GM19099 (cell line): Measurements from ENCODE around the gene ZNF620.

Source experiments
- POLR2A ChIP-seq: IDR thresholded peaks from 3 replicates; pipeline ENCODE4 v1.6.1; 2011; ENCODE audit warnings: low read depth; ENCODE audit not compliant: insufficient read length; ENCODE audit errors: extremely low read depth

Gene ZNF620

GRCh38 chr3:40505599-40506462, at the start of gene ZNF620:
TSS of gene ZNF620 (plus strand) at chr3:40506039. CDS start at chr3:40506353, 314 bp downstream.
- peak; percentile 59 for TF ChIP-seq POLR2A

DNA sequence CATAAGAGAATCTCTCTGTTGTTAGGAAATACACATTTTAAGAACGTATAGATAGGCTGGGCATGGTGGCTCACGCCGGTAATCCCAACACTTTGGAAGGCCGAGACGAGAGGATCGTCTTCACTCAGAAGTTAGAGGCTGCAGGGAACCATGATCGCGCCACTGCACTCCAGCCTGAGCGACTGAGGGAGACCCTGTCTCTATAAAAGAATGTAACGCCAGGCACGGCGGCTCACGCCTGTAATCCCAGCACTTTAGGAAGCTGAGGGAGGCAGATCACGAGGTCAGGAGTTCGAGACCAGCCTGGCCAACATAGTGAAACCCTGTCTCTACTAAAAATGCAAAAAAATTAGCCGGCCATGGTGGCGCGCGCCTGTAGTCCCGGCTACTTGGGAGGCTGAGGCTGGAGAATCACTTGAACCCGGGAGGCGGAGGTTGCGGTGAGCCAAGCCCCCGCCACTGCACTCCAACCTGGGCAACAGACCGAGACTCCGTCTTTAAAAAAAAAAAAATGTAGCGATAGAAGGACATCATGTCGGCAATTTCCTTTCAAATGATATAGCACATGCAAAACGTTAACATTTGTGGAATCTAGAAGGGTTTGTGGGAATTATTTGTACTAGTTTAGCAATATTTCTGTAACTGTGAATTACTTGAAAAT, 49.4 kb upstream of the ZNF620 start:
- no peak for TF ChIP-seq POLR2A

DNA sequence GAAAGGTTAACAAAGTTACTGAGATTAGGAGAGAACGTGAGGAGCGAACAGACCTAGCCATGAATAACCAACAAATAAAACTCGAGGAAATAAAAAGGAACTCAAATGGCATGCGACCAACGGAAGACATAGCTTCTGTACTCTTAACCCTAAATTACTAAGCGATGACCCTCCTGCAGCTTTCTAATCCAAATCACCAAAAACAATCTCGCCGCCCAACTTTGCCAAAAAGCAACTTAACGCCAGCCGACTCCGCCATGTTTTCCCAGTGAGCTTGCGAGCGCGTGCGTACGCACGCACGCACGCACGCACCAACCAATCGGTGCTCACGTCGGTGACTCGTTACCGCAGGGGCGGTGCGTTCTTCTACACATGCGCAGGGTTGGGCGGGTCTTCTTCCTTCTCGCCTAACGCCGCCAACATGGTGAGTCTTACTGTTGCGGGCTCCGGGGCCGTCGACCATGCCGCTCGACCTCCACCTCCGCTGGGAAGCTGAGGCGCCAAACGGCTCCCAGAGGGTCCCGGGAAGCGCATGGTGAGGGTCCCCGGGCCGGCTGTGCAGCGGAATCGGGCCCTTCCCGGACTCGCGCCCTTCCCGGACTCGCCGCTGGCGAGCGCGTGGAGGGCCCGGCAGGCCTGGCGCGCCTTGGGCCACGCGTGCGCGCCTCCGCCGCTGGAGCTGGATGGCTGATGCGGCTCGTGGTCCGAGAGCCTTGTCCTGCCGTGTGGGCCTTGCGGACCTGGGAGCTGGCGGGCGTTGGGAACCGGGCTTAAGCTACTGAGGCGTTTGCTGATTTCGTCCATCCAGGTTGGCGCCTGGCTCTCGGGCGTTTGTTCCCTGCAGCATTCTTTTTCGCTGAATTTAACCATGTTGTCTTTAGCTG, 48.7 kb upstream of the ZNF620 start, which contains the start of gene RPL14:
Gene RPL14 (plus strand): TSS at position 400 of the 884 bp plus-strand sequence. CDS start 133 bp downstream, at position 533.
- peak; percentile 98 for TF ChIP-seq POLR2A

GRCh38 chr3:40458473-40458872, 47.4 kb upstream of the ZNF620 start:
- TF ChIP-seq POLR2A, result no peak

GRCh38 chr3:40461161-40461560, 44.7 kb upstream of the ZNF620 start:
- TF ChIP-seq POLR2A, result no peak

DNA sequence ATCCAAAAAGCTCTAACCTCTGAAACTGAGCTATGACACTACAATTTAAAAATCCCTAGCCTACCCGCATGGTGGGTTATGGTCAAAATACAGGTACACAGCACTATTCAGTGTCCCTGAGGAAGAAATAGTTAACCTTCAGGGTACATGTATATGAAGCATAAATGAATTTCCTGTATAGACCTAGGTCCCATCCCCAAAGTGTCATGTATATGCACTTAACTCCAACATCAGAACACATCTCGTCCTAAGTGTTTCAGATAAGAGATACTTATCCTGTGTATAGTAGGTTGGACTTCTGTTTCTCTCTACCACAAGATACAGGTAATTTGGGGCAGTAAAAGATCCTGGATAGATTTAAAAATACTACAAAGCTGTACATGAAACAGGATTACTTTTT, 42.3 kb upstream of the ZNF620 start:
- peak; percentile 4 for TF ChIP-seq POLR2A

DNA sequence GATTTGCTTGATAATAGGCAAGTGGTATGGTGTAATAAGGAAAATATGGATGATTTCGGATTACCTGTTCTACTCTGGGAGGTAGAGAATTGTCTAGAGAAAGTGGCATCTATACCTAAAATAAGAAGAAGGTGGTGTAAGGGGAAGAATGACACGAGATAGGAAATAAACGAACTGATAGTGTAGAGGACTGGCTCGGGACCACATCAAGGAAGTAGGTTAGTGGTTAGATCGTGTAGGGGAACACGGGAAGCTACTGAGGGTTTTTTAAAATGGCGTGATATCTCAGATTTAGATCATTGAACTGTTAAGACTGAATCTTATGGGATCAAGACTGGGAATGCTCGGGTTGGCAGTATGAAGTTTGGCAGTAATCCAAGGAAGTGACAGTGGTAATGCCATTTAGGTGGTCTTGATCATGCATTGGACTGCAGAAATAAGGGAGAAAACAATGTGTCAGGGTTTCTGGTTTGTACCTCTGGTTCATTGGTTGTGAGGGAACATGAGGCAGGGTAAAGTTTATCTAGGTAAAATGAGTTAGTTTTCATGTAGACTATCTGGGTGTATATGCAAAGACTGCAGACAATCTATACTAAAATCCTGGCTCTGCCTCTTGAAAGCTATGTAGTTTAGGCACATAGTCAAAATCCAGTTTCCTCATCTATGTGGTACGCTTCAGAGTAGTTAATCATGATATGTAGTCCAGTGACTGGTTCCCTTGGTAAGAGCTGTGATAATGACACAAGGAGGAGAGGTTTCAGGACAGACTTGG, 41.3 kb upstream of the ZNF620 start:
- no peak for TF ChIP-seq POLR2A

DNA sequence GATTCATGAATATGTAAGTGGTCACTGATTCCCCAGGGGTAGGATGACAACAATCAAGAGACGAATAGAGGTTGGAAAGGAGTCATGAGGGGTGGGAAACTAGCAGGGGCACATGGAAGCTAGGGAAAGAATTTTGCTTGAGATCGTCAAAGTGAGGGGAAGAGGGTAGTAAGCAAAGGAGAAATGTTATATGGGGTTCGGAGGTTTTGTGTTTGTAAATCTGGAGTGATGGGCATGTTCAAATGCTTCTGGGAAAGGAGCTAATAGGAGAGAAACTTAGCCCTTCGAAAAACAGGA, 40.8 kb upstream of the ZNF620 start:
- no peak for TF ChIP-seq POLR2A

GRCh38 chr3:40465456-40465855, 40.4 kb upstream of the ZNF620 start:
- TF ChIP-seq POLR2A, result no peak

GRCh38 chr3:40468018-40468417, 37.8 kb upstream of the ZNF620 start:
- no peak for TF ChIP-seq POLR2A

GRCh38 chr3:40470701-40471100, 35.1 kb upstream of the ZNF620 start:
- no peak for TF ChIP-seq POLR2A

GRCh38 chr3:40476478-40477470, 29.1 kb upstream of the ZNF620 start, which contains the start of gene ZNF619:
TSS of gene ZNF619 (plus strand) at chr3:40477122. CDS start at chr3:40477980, 858 bp downstream.
- peak; percentile 65 for TF ChIP-seq POLR2A

- no peak for TF ChIP-seq POLR2A
These were observed 28.2 kb upstream of the ZNF620 start for GRCh38 chr3:40477666-40478065.

- no peak for TF ChIP-seq POLR2A
These were observed 18.7 kb upstream of the ZNF620 start for GRCh38 chr3:40487172-40487571.

DNA sequence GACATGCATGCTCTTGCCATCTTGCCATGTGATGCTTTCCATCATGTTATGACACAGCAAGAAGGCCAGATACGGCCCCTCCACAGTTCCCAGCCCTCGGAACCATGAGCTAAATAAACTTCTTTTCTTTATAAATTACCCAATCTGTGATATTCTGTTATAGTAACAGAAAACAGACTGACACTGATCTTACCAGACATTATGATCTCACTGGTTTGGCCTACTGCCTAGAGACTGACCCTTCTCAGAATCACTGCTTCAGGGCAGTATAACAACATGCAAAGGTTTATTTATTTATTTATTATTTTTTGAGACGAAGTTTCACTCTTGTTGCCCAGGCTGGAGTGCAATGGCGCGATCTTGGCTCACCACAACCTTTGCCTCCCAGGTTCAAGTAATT, 14.9 kb upstream of the ZNF620 start:
- TF ChIP-seq POLR2A, result no peak
